Fibroblast of lung (primary cell): Measurements from ENCODE around the gene MKLN1. TPM values are rescaled to one million over a fixed set of nuclear protein-coding genes. Genes with fewer than 3 reads are reported as not detected.

ENCODE experiments used
- DNase-seq, 2 donors: peaks; one replicate each; pipeline versions ENCODE4 v3.0.0 to v3.0.0-alpha.2; 2010; ENCODE audit warnings: low read depth in 2 of 2
- H2AFZ ChIP-seq: 2 replicates; pipeline ENCODE4 v1.5.1; 2012; ENCODE audit warnings: low read length, control low read depth, inconsistent platforms
- H3K27ac ChIP-seq: 2 replicates; pipeline ENCODE4 v1.5.1; 2011; ENCODE audit warnings: low read length, control low read depth; ENCODE audit not compliant: insufficient read depth
- H3K27me3 ChIP-seq: 2 replicates; pipeline ENCODE4 v1.5.1; 2011; ENCODE audit warnings: mild to moderate bottlenecking, low read length; ENCODE audit not compliant: control insufficient read depth, insufficient read depth
- H3K36me3 ChIP-seq: 2 replicates; pipeline ENCODE4 v1.5.1; 2011; ENCODE audit warnings: low read length; ENCODE audit not compliant: control insufficient read depth, insufficient read depth
- H3K4me1 ChIP-seq: 2 replicates; pipeline ENCODE4 v1.5.1; 2011; ENCODE audit warnings: low read length; ENCODE audit not compliant: control insufficient read depth, insufficient read depth; ENCODE audit errors: extremely low read depth
- H3K4me2 ChIP-seq: 2 replicates; pipeline ENCODE4 v1.5.1; 2011; ENCODE audit warnings: low read length, control low read depth; ENCODE audit not compliant: insufficient read depth; ENCODE audit errors: extremely low read depth
- H3K4me3 ChIP-seq, 4 experiments: fragments of 200-600 bp in 1 of 4; sonication (generic) in 1 of 4; replicated peaks in 1 of 4; 2 replicates each; pipeline ENCODE4 v1.5.1; 2011 to 2016; ENCODE audit warnings: low read length in 4 of 4, low read depth in 3 of 4, mild to moderate bottlenecking in 3 of 4, control low read depth in 2 of 4, inconsistent platforms in 1 of 4, mixed read lengths in 1 of 4; ENCODE audit not compliant: insufficient read depth in 1 of 4; ENCODE audit errors: control extremely low read depth in 1 of 4
- H3K79me2 ChIP-seq: 2 replicates; pipeline ENCODE4 v1.5.1; 2012; ENCODE audit warnings: mild to moderate bottlenecking, low read length, inconsistent platforms; ENCODE audit not compliant: control insufficient read depth, insufficient read depth
- H3K9ac ChIP-seq: 2 replicates; pipeline ENCODE4 v1.5.1; 2011; ENCODE audit warnings: mild to moderate bottlenecking, low read length, control low read depth; ENCODE audit not compliant: insufficient read depth
- H3K9me3 ChIP-seq: 2 replicates; pipeline ENCODE4 v1.5.1; 2012; ENCODE audit warnings: low read depth, low read length; ENCODE audit not compliant: control insufficient read depth, insufficient read depth
- H4K20me1 ChIP-seq: 2 replicates; pipeline ENCODE4 v1.5.1; 2011; ENCODE audit warnings: low read length; ENCODE audit not compliant: control insufficient read depth, insufficient read depth; ENCODE audit errors: extremely low read depth
- EZH2 ChIP-seq: IDR thresholded peaks from 2 replicates; pipeline ENCODE4 v1.5.1; 2012; ENCODE audit warnings: low read length, control low read depth, mild to moderate bottlenecking; ENCODE audit errors: missing control alignments
- polyA plus RNA-seq, 2 donors: library from polyadenylated mRNA; depleted of rRNA in 1 of 2; stranded (reverse) in 1 of 2; unstranded in 1 of 2; fragments of >200 nt; gene quantifications; 2 replicates each; pipeline ENCODE4 v1.2.1, GENCODE V29; 2011 to 2012; ENCODE audit warnings: missing spikeins in 1 of 2
- total RNA-seq: library from RNA; depleted of rRNA; stranded (reverse); fragments of >200 nt; gene quantifications from 2 replicates; pipeline ENCODE4 v1.2.1, GENCODE V29; 2014
- TF ChIP-seq, protein P1 (sequence below), 2 donors: IDR thresholded peaks in 1 of 2; conservative IDR thresholded peaks in 1 of 2; 1 replicate in 1 of 2; 2 replicates in 1 of 2; pipeline ENCODE4 v1.5.1; 2011 to 2012; ENCODE audit warnings: low read length in 2 of 2, control low read depth in 1 of 2, inconsistent platforms in 1 of 2, low read depth in 1 of 2, mild to moderate bottlenecking in 1 of 2

The MKLN1 gene
- total and polyA plus RNA-seq, 2 donors (not counting 1 experiment from before 2014, with no cell fraction given) = 33.9 to 46.4 TPM

DNA sequence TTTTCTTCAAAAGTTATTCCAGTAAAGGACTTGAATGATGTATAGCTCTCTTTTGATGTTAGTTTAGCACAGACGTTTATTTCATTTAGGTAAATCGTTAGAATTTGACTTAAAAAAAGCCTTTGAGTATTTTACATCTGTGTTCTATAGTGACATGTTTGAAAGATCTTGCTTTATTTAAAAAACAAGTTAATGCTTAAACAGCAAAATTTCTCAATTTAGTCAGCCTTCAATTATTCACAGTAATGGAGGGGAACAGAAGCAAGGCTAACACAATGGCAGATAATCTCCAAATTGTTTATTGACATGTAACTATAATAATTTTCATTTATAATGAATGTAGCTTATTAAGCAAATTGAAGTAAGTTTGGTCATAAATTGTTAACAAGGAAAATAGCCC is 63.5 kb downstream of the MKLN1 start:
- Histone ChIP-seq H3K4me3 (no peak overlapping the region), H3K4me2 (no peak overlapping the region), H3K27me3 (no peaks in the 10 kb centered on the region), H3K36me3 (no peaks in the 10 kb centered on the region), H2AFZ (no peak overlapping the region), H3K4me1 (no peaks in the 10 kb centered on the region), H3K9me3 (no peaks in the 10 kb centered on the region), H4K20me1 (no peaks in the 10 kb centered on the region), H3K27ac (no peak overlapping the region), H3K9ac (no peak overlapping the region), H3K79me2 (peaks cover 3% of the 10 kb centered on the region)
- no peak for DNase-seq
- TF ChIP-seq, protein P1, sequence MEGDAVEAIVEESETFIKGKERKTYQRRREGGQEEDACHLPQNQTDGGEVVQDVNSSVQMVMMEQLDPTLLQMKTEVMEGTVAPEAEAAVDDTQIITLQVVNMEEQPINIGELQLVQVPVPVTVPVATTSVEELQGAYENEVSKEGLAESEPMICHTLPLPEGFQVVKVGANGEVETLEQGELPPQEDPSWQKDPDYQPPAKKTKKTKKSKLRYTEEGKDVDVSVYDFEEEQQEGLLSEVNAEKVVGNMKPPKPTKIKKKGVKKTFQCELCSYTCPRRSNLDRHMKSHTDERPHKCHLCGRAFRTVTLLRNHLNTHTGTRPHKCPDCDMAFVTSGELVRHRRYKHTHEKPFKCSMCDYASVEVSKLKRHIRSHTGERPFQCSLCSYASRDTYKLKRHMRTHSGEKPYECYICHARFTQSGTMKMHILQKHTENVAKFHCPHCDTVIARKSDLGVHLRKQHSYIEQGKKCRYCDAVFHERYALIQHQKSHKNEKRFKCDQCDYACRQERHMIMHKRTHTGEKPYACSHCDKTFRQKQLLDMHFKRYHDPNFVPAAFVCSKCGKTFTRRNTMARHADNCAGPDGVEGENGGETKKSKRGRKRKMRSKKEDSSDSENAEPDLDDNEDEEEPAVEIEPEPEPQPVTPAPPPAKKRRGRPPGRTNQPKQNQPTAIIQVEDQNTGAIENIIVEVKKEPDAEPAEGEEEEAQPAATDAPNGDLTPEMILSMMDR (conservative IDR thresholded peaks at IDR 0.05 in 1 of 2, IDR thresholded peaks at IDR 0.05 in 1 of 2; ENCODE audit: low read depth in 1 of 2, low read length in 2 of 2) = no peak
- TF ChIP-seq EZH2 = no peak

DNA sequence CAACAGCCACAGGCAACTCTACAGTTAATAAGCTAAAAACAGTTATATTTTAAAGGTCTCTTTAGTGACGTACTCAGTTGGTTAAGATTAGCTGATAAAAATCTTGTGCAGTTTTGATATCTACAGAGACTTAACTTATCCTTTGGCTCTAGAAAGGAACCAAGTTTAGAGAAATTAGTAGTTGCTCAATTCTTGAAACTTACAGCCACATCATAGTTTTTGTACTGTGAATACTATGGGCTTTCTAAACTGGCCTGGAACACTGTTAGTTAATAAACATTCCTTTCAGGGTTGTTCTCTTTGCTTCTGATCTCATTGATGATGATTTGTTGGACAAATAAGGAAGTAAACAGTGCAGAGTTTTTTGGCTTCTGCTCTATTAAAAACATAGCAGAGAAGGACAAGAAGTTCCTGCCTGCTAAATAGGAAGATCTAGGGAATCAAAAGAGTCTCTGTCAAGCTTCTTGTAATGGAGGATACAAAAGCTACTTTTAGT is 73.1 kb downstream of the MKLN1 start:
- H3K4me1 ChIP-seq = no peaks in the 10 kb centered on the region
- H3K27ac ChIP-seq = no peak overlapping the region
- peak; percentile 8 to 74 for DNase-seq
- H3K36me3 ChIP-seq = peaks cover 4% of the 10 kb centered on the region
- no peak overlapping the region for H3K4me3 ChIP-seq
- no peak overlapping the region for H3K4me2 ChIP-seq
- no peaks in the 10 kb centered on the region for H3K79me2 ChIP-seq
- TF ChIP-seq, protein P1 (conservative IDR thresholded peaks at IDR 0.05 in 1 of 2, IDR thresholded peaks at IDR 0.05 in 1 of 2; ENCODE audit: low read depth in 1 of 2, low read length in 2 of 2) = no peak
- no peak for TF ChIP-seq EZH2
- H2AFZ ChIP-seq = no peak overlapping the region
- H3K9ac ChIP-seq = no peak overlapping the region
- H4K20me1 ChIP-seq = no peaks in the 10 kb centered on the region
- no peaks in the 10 kb centered on the region for H3K27me3 ChIP-seq
- H3K9me3 ChIP-seq = no peaks in the 10 kb centered on the region

DNA sequence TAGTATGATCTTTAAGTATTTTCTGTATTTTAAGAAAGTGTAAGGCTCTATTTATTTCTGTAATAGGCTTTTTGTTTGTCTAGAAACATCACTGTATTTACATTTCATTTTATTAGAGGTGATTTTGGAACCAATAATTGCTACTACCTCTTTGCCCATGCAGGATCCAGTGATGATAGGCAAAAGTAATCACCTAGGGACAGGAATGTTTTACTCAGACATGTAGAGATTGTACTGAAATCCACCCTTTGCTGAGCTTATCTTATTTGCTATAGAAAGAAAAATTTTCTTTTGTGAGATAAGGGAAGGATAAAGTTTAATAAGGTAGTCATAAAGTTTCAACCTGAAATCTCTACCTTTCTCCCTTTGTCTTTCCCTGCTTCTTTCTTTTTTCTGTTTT is 73.5 kb downstream of the MKLN1 start:
- TF ChIP-seq, protein P1 (conservative IDR thresholded peaks at IDR 0.05 in 1 of 2, IDR thresholded peaks at IDR 0.05 in 1 of 2; ENCODE audit: low read depth in 1 of 2, low read length in 2 of 2) = no peak
- TF ChIP-seq EZH2 = no peak
- H4K20me1 ChIP-seq = no peaks in the 10 kb centered on the region
- H3K79me2 ChIP-seq = no peaks in the 10 kb centered on the region
- H2AFZ ChIP-seq = no peak overlapping the region
- H3K27me3 ChIP-seq = no peaks in the 10 kb centered on the region
- no peak overlapping the region for H3K27ac ChIP-seq
- H3K4me2 ChIP-seq = no peak overlapping the region
- no peak for DNase-seq
- peaks cover 4% of the 10 kb centered on the region for H3K36me3 ChIP-seq
- no peaks in the 10 kb centered on the region for H3K9me3 ChIP-seq
- H3K9ac ChIP-seq = no peak overlapping the region
- H3K4me1 ChIP-seq = no peaks in the 10 kb centered on the region
- no peak overlapping the region for H3K4me3 ChIP-seq
